Kidney tubule cell (primary cell): ENCODE results near the gene GABRG3.
"Not testable (repeated sequence)": the region's sequence is repeated elsewhere in the genome, so short reads cannot be mapped to it uniquely, and the experiment has no call there.

ENCODE experiments used
- DNase-seq: peaks from one replicate; pipeline ENCODE4 v3.0.0-alpha.2; 2018; ENCODE audit warnings: low spot score

Gene GABRG3

GRCh38 chr15:27179789-27180188 lies 208.8 kb downstream of the GABRG3 start:
- no peak for DNase-seq

- DNase-seq = no peak
Measured at GRCh38 chr15:27182561-27183110, 211.7 kb downstream of the GABRG3 start.

GRCh38 chr15:27183201-27183600 lies 212.2 kb downstream of the GABRG3 start:
- DNase-seq = no peak

GRCh38 chr15:27191515-27191914 lies 220.5 kb downstream of the GABRG3 start:
- DNase-seq = not testable (repeated sequence)

GRCh38 chr15:27196691-27197090 lies 225.7 kb downstream of the GABRG3 start:
- no peak for DNase-seq

- DNase-seq = no peak
Measured at GRCh38 chr15:27201425-27201824, 230.4 kb downstream of the GABRG3 start.

GRCh38 chr15:27210176-27210575 lies 239.2 kb downstream of the GABRG3 start:
- DNase-seq = no peak

- peak; percentile 3 for DNase-seq
Measured at GRCh38 chr15:27214032-27214431, 243.1 kb downstream of the GABRG3 start.

GRCh38 chr15:27214961-27215360 lies 244.0 kb downstream of the GABRG3 start:
- no peak for DNase-seq

GRCh38 chr15:27218426-27218825 lies 247.4 kb downstream of the GABRG3 start:
- no peak for DNase-seq

GRCh38 chr15:27219636-27220035 lies 248.7 kb downstream of the GABRG3 start:
- DNase-seq = no peak

- no peak for DNase-seq
Measured at GRCh38 chr15:27220199-27220598, 249.2 kb downstream of the GABRG3 start.

GRCh38 chr15:27222479-27222878 lies 251.5 kb downstream of the GABRG3 start:
- DNase-seq = peak; percentile 96

- no peak for DNase-seq
Measured at GRCh38 chr15:27223179-27223578, 252.2 kb downstream of the GABRG3 start.

- no peak for DNase-seq
Measured at GRCh38 chr15:27231811-27232210, 260.8 kb downstream of the GABRG3 start.

- no peak for DNase-seq
Measured at GRCh38 chr15:27232876-27233275, 261.9 kb downstream of the GABRG3 start.

GRCh38 chr15:27234593-27234992 lies 263.6 kb downstream of the GABRG3 start:
- no peak for DNase-seq

GRCh38 chr15:27235161-27235560 lies 264.2 kb downstream of the GABRG3 start:
- no peak for DNase-seq

GRCh38 chr15:27235681-27236080 lies 264.7 kb downstream of the GABRG3 start:
- DNase-seq = no peak

GRCh38 chr15:27237319-27237939 lies 266.4 kb downstream of the GABRG3 start:
- peak; percentile 3 for DNase-seq

GRCh38 chr15:27238209-27238608 lies 267.2 kb downstream of the GABRG3 start:
- DNase-seq = no peak

GRCh38 chr15:27238707-27239423 lies 267.9 kb downstream of the GABRG3 start:
- no peak for DNase-seq

- DNase-seq = peak; percentile 83
Measured at GRCh38 chr15:27241943-27242342, 271.0 kb downstream of the GABRG3 start.

GRCh38 chr15:27244047-27244446 lies 273.1 kb downstream of the GABRG3 start:
- DNase-seq = peak; percentile 18
